GM21423 (cell line): ENCODE results near the gene CALHM4.

Experiments
- ATAC-seq: cut with Tn5 transposase; IDR thresholded peaks from one replicate; pipeline ENCODE4 v1.9.1; 2021; ENCODE audit warnings: mild to moderate bottlenecking, moderate library complexity; ENCODE audit not compliant: unreplicated experiment

The CALHM4 gene, protein sequence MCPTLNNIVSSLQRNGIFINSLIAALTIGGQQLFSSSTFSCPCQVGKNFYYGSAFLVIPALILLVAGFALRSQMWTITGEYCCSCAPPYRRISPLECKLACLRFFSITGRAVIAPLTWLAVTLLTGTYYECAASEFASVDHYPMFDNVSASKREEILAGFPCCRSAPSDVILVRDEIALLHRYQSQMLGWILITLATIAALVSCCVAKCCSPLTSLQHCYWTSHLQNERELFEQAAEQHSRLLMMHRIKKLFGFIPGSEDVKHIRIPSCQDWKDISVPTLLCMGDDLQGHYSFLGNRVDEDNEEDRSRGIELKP

DNA sequence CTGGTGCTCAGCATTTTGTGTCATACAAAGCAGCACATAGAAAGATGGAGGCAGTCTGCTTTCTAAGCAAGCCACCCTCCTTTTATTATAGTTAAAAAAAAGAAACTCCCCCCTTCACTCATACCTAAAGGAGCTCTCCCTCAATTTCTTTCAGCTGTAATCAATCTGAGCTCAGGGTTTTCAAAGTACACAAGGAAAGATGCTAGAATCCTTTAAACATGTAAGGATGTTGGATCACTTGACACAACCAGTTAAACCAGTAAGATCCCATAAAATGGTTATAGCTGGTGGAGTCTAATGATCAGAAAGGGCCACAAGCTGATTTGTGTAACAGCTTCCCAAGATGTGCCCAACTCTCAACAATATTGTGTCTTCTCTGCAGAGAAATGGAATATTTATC, at the start of gene CALHM4:
Gene CALHM4 (plus strand): TSS at position 301 of the 400 bp plus-strand sequence. CDS start 43 bp downstream, at position 344.
- no peak for ATAC-seq

DNA sequence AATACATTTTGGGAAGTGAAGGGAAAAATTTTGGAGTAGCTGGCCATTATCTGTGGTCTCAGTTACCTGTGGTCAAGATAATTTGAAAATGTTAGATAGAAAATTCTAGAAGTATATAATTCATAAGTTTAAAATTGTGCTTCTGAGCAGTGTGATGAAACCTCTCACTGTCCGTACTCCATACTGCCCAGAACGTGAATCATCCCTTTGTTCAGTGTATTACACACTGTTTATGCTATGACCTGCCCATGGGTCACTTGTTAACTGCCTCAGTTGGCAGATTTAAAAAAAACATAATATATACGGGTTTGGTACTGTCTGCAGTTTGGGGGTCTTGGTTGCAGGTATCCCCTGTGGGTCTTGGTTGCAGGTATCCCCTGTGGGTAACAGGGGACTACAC, 46.2 kb upstream of the CALHM4 start:
- ATAC-seq = no peak

DNA sequence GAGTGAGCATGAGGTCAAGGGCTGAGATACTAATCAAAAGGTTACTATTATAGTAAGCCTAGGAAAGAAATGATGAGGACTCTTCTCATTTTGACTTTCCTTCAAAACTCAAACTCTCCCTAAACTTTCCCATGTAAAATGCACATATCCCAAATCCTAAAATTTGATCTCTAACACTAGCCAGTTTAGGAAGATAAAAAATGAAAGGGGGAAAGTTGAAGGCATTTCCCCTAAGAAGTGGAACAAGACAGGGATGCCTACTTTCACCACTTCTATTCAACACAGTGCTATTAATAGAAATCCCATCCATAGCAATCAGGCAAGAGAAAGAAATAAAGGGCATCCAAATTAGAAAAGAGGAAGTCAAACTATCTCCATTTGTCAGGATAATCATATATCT, 45.0 kb upstream of the CALHM4 start:
- no peak for ATAC-seq

DNA sequence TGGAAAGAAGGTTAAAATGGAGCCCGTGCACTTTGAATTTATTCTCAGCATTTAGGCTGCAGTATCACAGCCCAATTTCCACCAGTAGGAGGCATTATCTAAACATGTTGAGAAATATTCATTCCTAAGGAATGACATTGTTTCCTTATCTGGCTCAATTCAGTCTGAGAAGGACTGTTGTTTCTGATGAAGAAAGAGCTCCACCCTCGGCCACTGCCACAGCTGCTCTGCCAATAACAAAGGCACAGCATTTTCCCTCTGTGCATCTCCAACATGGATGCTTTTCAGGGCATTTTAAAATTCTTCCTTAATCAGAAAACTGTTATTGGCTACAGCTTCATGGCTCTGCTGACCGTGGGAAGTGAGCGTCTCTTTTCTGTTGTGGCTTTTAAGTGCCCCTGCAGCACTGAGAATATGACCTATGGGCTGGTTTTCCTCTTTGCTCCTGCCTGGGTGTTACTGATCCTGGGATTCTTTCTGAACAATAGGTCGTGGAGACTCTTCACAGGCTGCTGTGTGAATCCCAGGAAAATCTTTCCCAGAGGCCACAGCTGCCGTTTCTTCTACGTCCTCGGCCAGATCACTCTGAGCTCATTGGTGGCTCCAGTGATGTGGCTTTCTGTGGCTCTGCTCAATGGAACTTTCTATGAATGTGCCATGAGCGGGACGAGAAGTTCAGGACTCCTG, 42.0 kb upstream of the CALHM4 start, which contains the start of gene CALHM5:
Gene CALHM5 (plus strand): TSS at position 216 of the 687 bp plus-strand sequence. CDS start 58 bp downstream, at position 274.
- no peak for ATAC-seq

DNA sequence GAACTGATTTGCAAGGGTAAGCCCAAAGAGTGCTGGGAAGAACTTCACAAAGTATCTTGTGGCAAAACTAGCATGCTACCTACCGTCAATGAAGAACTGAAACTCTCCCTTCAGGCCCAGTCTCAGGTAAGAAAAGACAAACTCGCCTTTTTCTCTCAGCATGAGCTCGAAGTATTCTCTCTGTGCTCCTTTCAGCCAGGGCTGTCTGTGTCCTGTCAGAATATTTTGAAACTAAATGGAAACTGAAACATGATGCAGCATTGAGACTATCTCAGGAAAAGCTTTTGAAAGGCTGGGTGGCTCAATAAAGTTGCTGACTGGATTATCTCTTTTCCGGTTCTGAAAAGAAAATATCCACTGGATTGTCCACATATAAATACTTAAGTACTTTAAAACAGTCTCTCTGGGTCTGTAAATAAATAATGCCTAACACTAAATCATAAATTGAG, 41.4 kb upstream of the CALHM4 start:
- peak; percentile 87 for ATAC-seq

DNA sequence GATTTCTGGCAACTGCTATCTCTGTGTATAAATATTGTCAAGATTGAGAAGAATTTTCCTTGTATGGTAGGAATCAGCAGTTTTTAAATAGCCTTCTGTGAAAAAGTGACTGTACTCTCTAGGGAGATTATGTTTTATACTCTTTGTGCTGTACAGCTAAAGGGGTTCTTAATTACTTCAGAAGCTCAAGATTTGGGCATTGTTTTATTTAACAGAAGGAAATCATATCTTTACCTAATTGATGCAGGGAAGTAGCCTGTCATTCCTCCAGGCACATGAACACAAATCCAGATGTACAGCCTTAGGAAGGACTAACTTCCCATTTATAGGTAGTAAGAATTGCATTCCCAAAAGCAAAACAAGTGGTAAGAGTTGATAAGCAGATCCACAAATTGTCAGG, 40.8 kb upstream of the CALHM4 start:
- ATAC-seq = no peak

DNA sequence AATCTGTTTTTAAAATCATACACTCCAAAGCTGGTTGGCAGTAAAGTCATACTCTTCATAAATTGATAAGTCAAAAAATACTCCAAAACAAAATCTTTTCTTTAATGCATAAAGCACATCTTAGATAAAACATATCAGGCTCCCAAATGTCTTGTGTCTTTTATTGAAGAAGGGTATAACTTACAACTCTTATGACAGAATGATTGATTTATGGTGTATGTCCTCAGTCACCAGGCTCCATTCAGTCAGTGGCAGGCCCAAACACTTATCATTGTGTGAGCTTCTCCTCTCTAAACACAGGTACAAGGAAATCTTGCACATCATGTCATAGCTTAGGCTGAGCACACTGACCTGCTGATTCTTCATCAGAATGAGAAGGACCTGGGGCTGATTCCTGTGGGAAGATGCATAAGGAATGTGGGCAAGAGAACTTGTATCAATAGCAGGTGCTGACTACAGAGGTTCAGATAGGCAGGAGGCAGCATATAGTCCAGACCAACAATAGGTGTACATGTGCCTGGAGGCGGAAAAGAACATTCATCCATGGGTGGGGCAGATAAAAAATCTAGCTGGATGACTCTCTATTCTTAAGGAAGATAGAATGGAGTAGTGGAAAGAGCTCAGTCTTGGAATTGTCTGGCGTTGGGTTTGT, 40.2 kb upstream of the CALHM4 start:
- no peak for ATAC-seq

DNA sequence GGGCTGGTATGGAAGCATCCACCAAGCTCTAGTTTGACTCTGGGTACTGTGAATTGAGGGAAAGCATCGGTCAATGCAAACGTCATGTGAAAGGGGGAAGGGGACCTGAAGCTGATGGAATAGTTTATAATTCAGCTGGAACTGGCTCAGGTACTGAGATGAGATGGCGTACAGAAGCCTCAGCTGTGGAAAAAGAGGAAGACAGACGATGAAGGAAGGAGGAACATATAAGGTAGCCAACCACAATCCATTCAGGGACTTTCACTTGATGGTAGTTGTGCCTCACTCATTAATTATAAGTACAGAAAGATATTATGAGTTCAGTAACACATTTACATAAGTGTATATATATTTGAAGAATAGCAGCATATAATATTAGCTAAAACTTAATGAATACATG, 39.4 kb upstream of the CALHM4 start:
- no peak for ATAC-seq

DNA sequence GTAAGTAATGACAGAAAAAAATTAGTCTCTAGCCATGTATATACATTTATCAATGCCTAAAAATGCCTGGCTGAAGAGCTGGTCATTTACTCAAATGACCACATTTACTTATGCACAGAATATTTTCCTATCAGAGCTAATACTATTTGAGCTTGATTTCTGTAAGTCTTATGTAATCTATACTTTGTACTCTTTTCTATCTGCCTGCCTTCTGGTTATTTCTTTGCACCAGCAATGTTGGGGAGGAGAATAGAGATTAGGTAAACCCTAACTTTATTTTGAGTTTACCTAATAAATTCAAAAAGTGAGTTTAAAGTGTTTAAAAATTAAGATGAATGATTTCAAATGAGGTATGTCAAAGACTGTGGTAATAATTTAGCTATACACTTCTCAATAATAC, 38.4 kb upstream of the CALHM4 start:
- ATAC-seq = no peak

DNA sequence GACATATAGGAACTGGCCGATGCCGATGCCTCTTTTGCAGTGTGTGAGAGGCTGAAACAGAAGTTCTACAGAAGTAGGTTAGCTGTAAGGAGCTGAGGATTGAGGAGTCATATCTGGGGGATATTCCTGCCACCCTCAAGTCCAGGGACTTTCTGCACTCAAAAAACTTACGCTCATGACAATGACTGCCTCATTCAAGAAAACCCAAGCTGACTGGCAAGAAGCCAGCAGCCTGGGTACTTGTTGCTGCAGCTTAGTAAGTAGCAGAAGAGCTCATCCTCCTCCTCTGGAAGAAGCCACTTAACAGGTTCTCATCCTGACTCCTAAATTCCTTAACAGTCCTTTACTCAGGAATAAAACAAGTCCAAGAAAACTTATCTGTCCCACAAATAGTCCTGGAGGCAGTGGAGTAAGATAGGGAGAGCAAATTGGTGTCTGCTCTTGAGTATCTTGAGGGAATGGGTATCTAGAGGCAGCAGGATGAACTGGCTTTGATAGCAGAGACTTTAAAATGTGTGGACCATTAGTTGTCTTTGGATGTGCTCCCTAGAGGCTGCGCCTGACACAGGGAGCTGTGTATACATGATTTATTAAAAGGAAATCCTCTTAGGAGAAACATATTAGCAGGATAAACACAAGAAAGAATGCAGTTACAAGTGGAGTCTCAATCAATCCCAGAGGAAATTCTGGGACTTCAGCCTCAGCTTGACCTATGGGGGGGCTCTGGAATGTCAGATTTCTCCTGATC, 34.8 kb upstream of the CALHM4 start:
- ATAC-seq = no peak

DNA sequence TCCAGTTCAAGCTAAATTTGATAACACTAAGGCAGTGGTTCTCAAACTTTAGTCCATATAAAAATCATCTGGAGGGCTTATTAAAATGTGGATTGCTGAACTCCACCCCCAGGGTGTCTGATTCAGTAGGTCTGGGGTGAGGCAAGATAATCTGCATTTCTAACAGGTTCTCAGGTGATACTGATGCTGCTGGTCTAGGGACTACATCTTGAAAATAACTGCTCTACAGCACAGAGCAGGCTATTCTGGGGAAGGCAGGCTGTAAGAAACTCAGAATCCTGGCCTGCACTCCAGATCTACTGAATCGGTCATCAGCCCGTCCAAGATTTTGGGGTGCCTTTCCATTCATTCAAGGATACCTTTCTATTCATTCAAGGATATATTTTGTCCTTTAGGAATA, 30.7 kb upstream of the CALHM4 start:
- no peak for ATAC-seq

DNA sequence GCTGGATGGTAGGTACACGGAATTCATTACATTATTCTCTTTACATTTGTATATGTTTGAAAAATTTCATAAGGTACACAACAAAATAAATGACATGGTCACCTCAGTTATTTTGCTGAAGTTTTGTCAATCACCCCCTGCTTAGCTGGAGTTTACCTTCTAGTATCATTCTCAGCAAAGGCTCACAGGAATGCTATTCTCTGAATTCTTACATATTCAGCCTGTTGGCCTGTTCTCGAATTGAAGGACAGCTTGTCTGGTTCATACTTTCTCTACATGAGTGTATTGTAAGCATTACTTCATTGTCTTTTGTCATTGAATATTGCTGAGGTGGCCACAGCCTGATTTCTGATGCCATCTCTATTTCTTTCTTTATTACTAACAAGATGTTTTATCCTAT, 29.3 kb upstream of the CALHM4 start:
- no peak for ATAC-seq

DNA sequence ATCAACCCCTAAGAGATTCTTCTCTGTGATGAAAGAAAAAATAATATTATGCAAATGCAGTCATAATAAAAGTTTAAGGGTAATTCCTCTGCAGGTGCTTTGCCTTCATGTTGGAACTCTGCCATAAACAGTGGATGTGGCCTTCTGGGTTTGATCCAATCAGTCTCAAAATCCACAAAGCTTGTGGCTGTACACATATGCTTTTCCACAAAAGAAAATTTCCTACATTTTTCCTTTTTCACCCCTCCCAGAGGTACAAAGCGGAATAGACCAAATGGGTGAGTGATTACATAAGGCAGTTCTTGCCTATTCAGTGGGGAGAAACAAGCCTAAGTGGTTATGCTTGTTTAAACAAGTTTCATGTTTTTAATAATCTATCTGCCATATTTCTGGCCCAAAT, 25.4 kb upstream of the CALHM4 start:
- no peak for ATAC-seq

DNA sequence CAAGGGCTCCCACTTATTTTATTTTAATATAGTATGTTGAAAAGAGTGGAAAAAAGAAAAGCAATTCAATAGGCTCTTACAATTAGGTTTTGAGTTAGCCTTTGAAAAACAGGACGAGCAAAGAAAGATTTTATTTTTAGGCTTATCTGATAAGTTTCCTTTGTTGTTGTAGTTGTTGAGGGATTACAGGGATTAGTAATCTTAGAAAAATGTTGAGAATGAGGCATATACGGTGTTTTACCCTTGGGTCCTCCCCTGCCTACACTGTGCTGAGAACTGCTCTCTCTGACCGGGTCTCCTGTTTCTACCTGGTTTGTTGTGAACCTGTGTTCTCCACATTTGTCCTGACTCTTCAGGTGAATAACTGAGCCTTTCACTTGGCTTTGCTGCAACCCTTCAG, 24.8 kb upstream of the CALHM4 start:
- ATAC-seq = no peak

DNA sequence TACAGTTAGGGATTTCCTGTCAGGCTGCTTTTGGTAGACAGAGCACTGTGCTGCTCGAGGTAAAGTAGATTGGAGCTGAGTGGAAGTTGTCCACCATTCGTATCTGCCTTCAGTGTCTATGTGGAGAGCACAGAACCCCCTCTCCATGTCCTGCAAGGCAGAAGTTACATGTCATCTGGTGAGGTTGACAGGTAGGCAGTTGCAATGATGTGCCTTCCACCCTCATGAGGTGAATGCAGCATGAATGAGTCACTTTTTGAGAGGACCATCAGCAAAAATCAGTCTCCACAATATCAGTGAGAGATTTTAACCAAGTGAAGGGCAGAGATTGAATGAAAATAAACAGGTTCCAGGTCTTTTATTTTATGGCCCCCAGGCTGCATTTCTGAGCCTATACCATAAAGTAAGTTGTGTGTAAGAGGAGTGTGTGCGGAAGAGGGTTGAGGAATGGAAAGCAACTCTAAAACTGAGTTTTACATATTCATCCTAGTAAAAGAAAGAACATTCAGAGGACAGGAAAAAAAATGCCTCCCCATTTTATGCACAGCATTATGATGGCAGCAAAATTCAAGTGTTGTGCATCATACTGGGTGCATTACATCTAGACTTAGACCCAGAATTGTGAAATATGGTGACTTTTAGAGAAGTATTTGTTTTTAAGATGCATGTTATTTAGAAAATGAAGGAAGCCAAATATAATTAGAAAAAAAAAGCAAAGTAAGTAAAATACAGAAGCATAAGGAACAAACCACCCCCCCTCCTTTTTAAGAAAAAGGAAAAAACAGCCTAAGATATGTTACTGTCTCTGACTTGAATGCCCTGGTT, 23.9 kb upstream of the CALHM4 start:
- ATAC-seq = no peak

DNA sequence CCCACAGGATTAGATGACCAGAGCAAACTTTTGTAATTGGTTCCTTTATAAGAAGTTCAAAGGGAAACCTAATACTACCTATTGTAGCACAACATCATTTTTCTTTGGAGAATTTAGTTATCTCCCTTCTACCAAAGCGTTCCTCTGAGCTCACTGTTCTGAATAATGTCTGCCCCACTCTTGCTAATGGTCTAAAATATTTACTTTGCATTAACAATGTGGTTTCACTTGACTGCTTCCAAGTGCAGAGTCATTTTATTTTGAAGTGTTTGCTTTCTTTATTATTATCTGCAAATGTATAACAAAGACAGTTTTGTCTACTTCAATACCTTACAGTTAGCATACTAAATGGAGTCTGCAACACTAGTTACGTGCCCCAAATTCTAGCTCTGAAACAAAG, 23.1 kb upstream of the CALHM4 start:
- ATAC-seq = no peak

DNA sequence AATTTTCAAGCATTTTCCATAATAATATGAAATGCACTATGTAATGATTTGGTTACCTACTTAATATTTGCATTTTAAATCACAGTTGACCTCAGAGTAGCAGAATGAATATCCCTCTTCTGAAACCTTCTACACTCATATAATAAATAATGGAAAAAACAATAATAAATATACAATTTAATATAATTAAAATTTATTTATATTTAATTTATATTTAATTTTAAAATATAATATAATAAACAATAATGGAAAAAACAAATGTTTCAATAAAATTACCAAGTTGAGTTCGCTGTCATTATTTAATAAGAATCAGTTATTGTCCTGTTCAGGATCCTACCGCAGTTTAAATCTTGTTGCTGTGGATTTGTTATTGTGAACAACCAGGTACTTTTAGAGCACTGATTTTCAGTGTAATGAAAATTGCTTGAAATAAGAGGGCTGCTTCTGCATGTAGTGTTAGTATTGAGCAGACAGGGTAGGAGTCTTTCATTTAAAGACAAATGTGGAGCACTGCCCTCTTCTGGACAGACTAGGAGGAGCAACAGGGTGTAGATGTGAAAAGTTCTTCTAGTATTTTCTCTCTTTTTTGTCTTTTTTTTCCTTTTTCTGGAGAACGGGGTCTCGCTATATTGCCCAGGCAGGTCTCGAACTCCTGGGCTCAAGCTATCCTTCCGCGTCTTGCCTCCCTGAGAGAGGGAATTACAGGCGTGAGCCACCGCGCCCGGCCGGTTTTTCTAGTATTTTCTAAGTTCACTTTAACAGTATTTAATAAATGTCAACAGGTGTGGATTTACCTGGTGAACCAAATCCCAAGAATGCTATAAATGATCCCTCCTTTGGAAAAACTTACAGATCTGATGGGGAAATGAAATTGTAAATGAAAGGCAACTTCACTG, 21.6 kb upstream of the CALHM4 start:
- ATAC-seq = peak; percentile 78

DNA sequence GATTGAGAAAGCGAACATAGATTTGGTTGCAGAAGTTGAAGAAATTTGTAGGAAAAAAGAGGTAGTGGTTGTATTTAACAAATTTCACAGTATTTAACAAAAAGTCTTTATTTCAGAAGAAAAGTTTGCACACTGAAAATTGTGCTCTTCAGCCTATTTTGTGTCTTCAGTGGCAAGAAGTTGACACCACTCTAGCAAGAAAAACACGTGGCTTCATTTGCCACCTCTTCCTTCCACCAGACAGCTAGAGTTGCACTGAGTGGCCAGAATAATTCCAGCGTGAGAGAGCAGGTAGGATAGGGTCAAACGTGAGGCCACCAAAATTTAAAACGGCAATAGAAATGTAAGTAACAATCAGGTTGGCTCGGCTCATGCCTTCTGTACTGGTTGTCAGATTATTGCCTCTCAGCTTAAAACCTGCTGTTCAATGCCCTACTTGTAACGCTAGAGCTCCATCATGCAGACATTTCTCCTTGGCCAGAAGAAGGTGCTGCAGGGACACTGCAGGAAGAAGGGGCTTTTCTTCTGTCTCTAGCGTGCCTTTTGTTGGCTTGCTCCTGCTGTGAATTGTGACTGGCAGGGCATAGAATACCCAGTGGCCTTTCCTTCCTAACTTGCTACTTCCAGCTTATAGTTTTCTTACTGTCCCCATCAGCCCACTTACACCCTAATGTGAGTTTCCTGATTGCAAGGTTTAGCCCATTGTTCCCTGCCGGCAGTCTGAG, 20.2 kb upstream of the CALHM4 start:
- no peak for ATAC-seq

DNA sequence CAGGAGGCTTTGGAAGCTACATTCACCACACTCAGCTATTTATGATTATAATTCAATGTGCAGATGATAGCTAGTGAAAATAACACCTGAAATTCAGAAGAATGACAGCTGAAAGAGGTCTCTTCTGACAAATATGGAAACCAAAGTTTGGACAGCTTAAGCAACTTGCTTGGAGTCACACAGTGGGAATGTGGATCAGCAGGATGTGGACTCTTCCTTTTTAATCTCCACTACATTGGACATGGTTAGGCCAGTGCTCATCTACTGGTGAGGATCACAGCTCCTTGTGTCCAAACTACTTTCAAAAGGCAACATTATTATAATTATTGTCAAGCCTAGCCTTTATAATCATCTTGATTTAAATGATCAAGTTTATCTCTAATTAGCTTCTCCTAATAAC, 18.4 kb upstream of the CALHM4 start:
- no peak for ATAC-seq
